ENCODE data around the gene GREM2. TPM values are rescaled to one million over a fixed set of nuclear protein-coding genes. Genes with fewer than 3 reads are reported as not detected.

GREM2 gene
- total RNA-seq, 4 donors from 2014 or later: 0.10 to 0.75 (median 0.64) TPM

- Histone ChIP-seq H3K27ac (no peak overlapping the region), H3K36me3 (no peaks in the 10 kb centered on the region), H3K4me1 (no peaks in the 10 kb centered on the region), H3K9me3 (no peaks in the 10 kb centered on the region), H3K27me3 (peaks cover 0 to 17% (median 14%) of the 10 kb centered on the region in 3 donors), H3K4me3 (no peak overlapping the region)
- in situ Hi-C loops (cut with MboI; ENCODE audit: low sequenced_read_pairs in 4 of 4): no loop called here
- DNase-seq (no peak), ATAC-seq (no peak)
- intact Hi-C loops (cut with DNase I; ENCODE audit: low total_unique reads): no loop called here
- TF ChIP-seq CTCF (IDR thresholded peaks at IDR 0.05 in 4 of 5, conservative IDR thresholded peaks at IDR 0.05 in 1 of 5) (no peak), POLR2A (IDR thresholded peaks at IDR 0.05) (no peak)
Measured at GRCh38 chr1:240612811-240613210, 856 bp upstream of the GREM2 start.

GRCh38 chr1:240611228-240611618, 732 bp downstream of the GREM2 start:
- DNase-seq (no peak), ATAC-seq (no peak)
- intact Hi-C loops (cut with DNase I; ENCODE audit: low total_unique reads) (no loop called here), in situ Hi-C loops (cut with MboI; ENCODE audit: low sequenced_read_pairs in 4 of 4) (no loop called here)
- Histone ChIP-seq H3K36me3 (no peaks in the 10 kb centered on the region), H3K4me3 (peak overlapping the region; percentile 48 to 64 (median 52)), H3K27me3 (peaks cover 0 to 17% (median 14%) of the 10 kb centered on the region in 3 donors), H3K4me1 (no peaks in the 10 kb centered on the region), H3K9me3 (no peaks in the 10 kb centered on the region), H3K27ac (peak overlapping the region in 2 of 4 donors; percentile 31 to 64)
- TF ChIP-seq CTCF (IDR thresholded peaks at IDR 0.05 in 4 of 5, conservative IDR thresholded peaks at IDR 0.05 in 1 of 5) (no peak), POLR2A (IDR thresholded peaks at IDR 0.05) (no peak)

- in situ Hi-C loops (cut with MboI; ENCODE audit: low sequenced_read_pairs in 4 of 4): no loop called here
- DNase-seq: no peak
- no peaks in the 10 kb centered on the region for H3K4me1 ChIP-seq
- no peak for TF ChIP-seq CTCF (IDR thresholded peaks at IDR 0.05 in 4 of 5, conservative IDR thresholded peaks at IDR 0.05 in 1 of 5)
- TF ChIP-seq POLR2A (IDR thresholded peaks at IDR 0.05): no peak
- intact Hi-C loops (cut with DNase I; ENCODE audit: low total_unique reads): no loop called here
- H3K36me3 ChIP-seq: no peaks in the 10 kb centered on the region
- H3K4me3 ChIP-seq: peak overlapping the region in 1 of 4 donors; percentile 64
- no peaks in the 10 kb centered on the region for H3K9me3 ChIP-seq
- peaks cover 0 to 17% (median 14%) of the 10 kb centered on the region in 3 donors for H3K27me3 ChIP-seq
- no peak for ATAC-seq
- peak overlapping the region in 1 of 4 donors; percentile 64 for H3K27ac ChIP-seq
Measured at GRCh38 chr1:240610636-240611035, 1.3 kb downstream of the GREM2 start.

GRCh38 chr1:240609527-240610060, 2.4 kb downstream of the GREM2 start:
- Histone ChIP-seq H3K27me3 (peaks cover 0 to 17% (median 14%) of the 10 kb centered on the region in 3 donors), H3K36me3 (no peaks in the 10 kb centered on the region), H3K27ac (no peak overlapping the region), H3K4me1 (no peaks in the 10 kb centered on the region), H3K4me3 (no peak overlapping the region), H3K9me3 (no peaks in the 10 kb centered on the region)
- intact Hi-C loops (cut with DNase I; ENCODE audit: low total_unique reads): no loop called here
- no peak for TF ChIP-seq CTCF (IDR thresholded peaks at IDR 0.05 in 4 of 5, conservative IDR thresholded peaks at IDR 0.05 in 1 of 5)
- TF ChIP-seq POLR2A (IDR thresholded peaks at IDR 0.05): no peak
- in situ Hi-C loops (cut with MboI; ENCODE audit: low sequenced_read_pairs in 4 of 4): no loop called here
- no peak for ATAC-seq
- no peak for DNase-seq

- H3K36me3 ChIP-seq: no peaks in the 10 kb centered on the region
- no peak for DNase-seq
- no peak overlapping the region for H3K4me3 ChIP-seq
- intact Hi-C loops (cut with DNase I; ENCODE audit: low total_unique reads) (no loop called here), in situ Hi-C loops (cut with MboI; ENCODE audit: low sequenced_read_pairs in 4 of 4) (no loop called here)
- H3K27me3 ChIP-seq: peaks cover 0 to 16% (median 14%) of the 10 kb centered on the region in 3 donors
- H3K4me1 ChIP-seq: no peaks in the 10 kb centered on the region
- no peak for ATAC-seq
- TF ChIP-seq CTCF (IDR thresholded peaks at IDR 0.05 in 4 of 5, conservative IDR thresholded peaks at IDR 0.05 in 1 of 5) (peak in 1 of 5 experiments; percentile 16), POLR2A (IDR thresholded peaks at IDR 0.05) (no peak)
- H3K9me3 ChIP-seq: no peaks in the 10 kb centered on the region
- H3K27ac ChIP-seq: no peak overlapping the region
Measured at GRCh38 chr1:240608707-240609106, 3.2 kb downstream of the GREM2 start.
